ENCODE data around the gene EPB41L1. TPM values are rescaled to one million over a fixed set of nuclear protein-coding genes. Genes with fewer than 3 reads are reported as not detected.

EPB41L1 gene
- total RNA-seq, 1 experiment from 2014 or later, result 42.1 TPM

DNA sequence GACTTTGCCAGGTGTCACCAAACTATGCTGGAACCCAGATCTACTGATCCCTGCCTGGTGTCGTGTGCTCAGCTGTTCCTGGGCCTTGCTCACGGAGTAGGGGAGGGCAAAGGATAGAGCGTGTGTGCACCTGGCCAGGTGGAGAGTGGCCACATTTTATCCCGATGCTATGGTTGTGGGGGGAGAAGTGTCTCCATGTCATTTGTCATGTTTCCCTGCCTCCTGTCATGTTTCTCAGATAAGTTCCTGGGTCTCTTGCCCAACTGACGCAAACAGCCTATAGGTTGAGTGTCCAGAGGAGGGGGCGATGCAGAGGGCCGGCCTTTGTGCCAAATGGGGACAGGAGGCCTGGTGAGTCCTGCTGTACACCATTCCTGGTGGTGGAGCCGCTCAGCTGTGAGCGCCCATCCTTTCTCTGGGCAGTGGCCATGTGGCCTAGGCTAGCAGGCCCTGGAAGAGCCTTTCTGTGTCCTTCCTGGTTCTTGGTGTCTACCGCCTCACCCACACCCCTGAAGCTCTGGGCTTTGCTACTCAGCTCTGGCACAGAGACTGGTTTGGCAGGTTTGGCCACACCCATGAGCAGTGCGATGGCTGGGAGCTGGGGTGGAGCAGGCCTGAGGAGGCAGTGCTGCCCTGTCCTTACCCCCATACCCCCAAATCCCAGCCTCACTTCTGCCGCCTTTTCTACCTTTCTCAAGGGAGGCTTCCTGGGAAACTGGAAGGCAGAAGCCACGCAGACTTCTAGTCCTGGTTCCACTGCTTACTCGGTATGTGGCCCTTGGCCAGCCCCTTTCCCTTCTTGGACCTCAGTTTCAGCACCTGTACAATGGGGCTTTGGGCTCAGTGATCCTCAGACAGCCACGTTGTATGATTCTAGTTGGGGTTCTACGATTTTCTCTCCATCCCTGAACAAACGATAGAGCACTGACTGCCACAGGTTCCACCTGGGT is 32.3 kb upstream of the EPB41L1 start (continued):
- TF ChIP-seq, protein P1, sequence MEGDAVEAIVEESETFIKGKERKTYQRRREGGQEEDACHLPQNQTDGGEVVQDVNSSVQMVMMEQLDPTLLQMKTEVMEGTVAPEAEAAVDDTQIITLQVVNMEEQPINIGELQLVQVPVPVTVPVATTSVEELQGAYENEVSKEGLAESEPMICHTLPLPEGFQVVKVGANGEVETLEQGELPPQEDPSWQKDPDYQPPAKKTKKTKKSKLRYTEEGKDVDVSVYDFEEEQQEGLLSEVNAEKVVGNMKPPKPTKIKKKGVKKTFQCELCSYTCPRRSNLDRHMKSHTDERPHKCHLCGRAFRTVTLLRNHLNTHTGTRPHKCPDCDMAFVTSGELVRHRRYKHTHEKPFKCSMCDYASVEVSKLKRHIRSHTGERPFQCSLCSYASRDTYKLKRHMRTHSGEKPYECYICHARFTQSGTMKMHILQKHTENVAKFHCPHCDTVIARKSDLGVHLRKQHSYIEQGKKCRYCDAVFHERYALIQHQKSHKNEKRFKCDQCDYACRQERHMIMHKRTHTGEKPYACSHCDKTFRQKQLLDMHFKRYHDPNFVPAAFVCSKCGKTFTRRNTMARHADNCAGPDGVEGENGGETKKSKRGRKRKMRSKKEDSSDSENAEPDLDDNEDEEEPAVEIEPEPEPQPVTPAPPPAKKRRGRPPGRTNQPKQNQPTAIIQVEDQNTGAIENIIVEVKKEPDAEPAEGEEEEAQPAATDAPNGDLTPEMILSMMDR (IDR thresholded peaks at IDR 0.05 in 2 of 3, conservative IDR thresholded peaks at IDR 0.05 in 1 of 3; ENCODE audit: borderline replicate concordance in 1 of 3, insufficient read depth in 1 of 3, low read depth in 2 of 3, low read length in 2 of 3), result no peak
- TF ChIP-seq SRF (IDR thresholded peaks at IDR 0.05; ENCODE audit: low read depth), result no peak
- no peak for TF ChIP-seq TCF7L2 (IDR thresholded peaks at IDR 0.05; ENCODE audit: borderline replicate concordance, extremely low read depth, insufficient read depth, insufficient read length)
- TF ChIP-seq YY1 (IDR thresholded peaks at IDR 0.05; ENCODE audit: extremely low read depth, insufficient replicate concordance, low read depth, low read length), result no peak
- TF ChIP-seq SIN3A (IDR thresholded peaks at IDR 0.05; ENCODE audit: low read depth), result no peak

DNA sequence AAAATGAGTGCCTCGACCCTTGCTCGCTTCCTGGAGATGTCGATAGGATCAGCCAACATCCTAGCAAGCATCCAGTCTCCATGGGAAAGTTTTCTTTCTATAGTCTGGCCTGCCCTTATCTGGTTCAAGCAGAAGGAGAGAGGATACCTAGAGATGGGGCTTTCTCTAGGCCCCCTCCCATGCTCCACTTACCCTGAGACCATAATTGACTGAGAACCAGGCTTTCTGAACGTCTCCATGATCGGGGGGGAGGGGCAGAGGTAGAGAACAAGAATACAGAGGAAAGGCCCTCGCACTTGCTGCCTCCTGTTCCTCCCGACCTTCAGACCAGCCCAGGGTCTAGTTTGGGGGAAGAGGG is 31.6 kb upstream of the EPB41L1 start:
- ChIA-PET POLR2A (interaction anchor here (0.8 to 1.5 kb wide), 3 partner anchors 10 to 37 kb away, joined by 3 to 8 read pairs (median 3); no protein-coding TSS in a partner anchor), CTCF (no interaction called here), RAD21 (ENCODE audit: low non-redundant PET in 1 of 2, low total read pairs in 2 of 2, uncharacterized antibody in 2 of 2, unreplicated experiment in 2 of 2) (no interaction called here)
- peak overlapping the region; percentile 86 for H3K4me2 ChIP-seq (ENCODE audit: low read length)
- H2AFZ ChIP-seq (ENCODE audit: low read depth, low read length, poor library complexity, severe bottlenecking), result no peak overlapping the region
- DNase-seq (ENCODE audit: low read depth, low spot score) (no peak), ATAC-seq (no peak)
- no peaks in the 10 kb centered on the region for H3K27me3 ChIP-seq (ENCODE audit: insufficient read depth, low read length)
- H3K79me2 ChIP-seq (ENCODE audit: insufficient read depth, low read length), result no peaks in the 10 kb centered on the region
- BruUV-seq (replicated peaks), result TSS peak; percentile 69
- intact Hi-C loops (cut with micrococcal nuclease), result no loop called here
- H3K9ac ChIP-seq (ENCODE audit: low read length), result peak overlapping the region; percentile 58
- no peaks in the 10 kb centered on the region for H3K36me3 ChIP-seq (ENCODE audit: control insufficient read depth in 1 of 2, insufficient read depth in 2 of 2, low read length in 2 of 2)
- TF ChIP-seq, protein P2, sequence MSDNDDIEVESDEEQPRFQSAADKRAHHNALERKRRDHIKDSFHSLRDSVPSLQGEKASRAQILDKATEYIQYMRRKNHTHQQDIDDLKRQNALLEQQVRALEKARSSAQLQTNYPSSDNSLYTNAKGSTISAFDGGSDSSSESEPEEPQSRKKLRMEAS (IDR thresholded peaks at IDR 0.05), result no peak
- TF ChIP-seq, protein P3, sequence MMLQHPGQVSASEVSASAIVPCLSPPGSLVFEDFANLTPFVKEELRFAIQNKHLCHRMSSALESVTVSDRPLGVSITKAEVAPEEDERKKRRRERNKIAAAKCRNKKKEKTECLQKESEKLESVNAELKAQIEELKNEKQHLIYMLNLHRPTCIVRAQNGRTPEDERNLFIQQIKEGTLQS (IDR thresholded peaks at IDR 0.05), result no peak
- TF ChIP-seq, protein P1 (IDR thresholded peaks at IDR 0.05 in 2 of 3, conservative IDR thresholded peaks at IDR 0.05 in 1 of 3; ENCODE audit: borderline replicate concordance in 1 of 3, insufficient read depth in 1 of 3, low read depth in 2 of 3, low read length in 2 of 3), result no peak
- TF ChIP-seq SRF (IDR thresholded peaks at IDR 0.05; ENCODE audit: low read depth) (no peak), JUND (IDR thresholded peaks at IDR 0.05) (no peak), EGR1 (IDR thresholded peaks at IDR 0.05; ENCODE audit: low read depth) (no peak), SIN3A (IDR thresholded peaks at IDR 0.05; ENCODE audit: low read depth) (no peak)
- no peaks in the 10 kb centered on the region for H3K9me3 ChIP-seq (ENCODE audit: control insufficient read depth in 1 of 2, insufficient read depth in 1 of 2, low read depth in 1 of 2, low read length in 2 of 2)
- peak overlapping the region; percentile 77; the same call in 1 of the 2 replicates for H3K27ac ChIP-seq (ENCODE audit: low read depth, low read length)
- no peaks in the 10 kb centered on the region for H3K9me2 ChIP-seq (ENCODE audit: insufficient read depth)
- no peaks in the 10 kb centered on the region for H4K20me1 ChIP-seq (ENCODE audit: insufficient read depth)
- peak overlapping the region in 1 of 2 experiments; percentile 48; a peak in 1 of 4 replicates for H3K4me3 ChIP-seq (replicated peaks in 1 of 2; ENCODE audit: low read depth in 1 of 2, low read length in 2 of 2)
- peaks cover 17 to 41% of the 10 kb centered on the region in 2 experiments for H3K4me1 ChIP-seq (ENCODE audit: control insufficient read depth in 1 of 2, insufficient read depth in 2 of 2, low read length in 2 of 2)
